HG03469 (cell line): ENCODE measurements around the gene FSD1.
A peak's percentile ranks its signal among the peaks of the same experiment; 100 is the strongest.
"Not testable (repeated sequence)": the region's sequence is repeated elsewhere in the genome, so short reads cannot be mapped to it uniquely, and the experiment has no call there.

ENCODE experiments used
- ATAC-seq: cut with Tn5 transposase; IDR thresholded peaks from one replicate; pipeline ENCODE4 v1.9.1; 2021; ENCODE audit warnings: mild to moderate bottlenecking, moderate library complexity, moderate number of reproducible peaks; ENCODE audit not compliant: unreplicated experiment

The FSD1 gene

DNA sequence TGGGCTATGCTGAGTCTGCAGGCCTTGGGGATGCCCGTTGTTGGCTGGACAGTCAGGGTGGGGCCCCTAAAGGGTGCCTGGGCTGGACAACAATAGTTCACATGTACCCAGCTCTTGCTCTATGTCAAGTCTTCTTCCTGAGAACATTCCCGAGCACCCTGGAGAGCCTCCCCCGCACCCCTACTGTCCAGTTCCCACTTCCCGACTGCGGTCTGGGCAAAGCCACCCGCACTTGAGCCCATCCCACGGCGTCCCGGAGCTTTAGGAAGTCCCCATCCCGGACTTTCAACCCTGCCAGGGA lies 37.9 kb downstream of the FSD1 start:
- ATAC-seq: no peak

DNA sequence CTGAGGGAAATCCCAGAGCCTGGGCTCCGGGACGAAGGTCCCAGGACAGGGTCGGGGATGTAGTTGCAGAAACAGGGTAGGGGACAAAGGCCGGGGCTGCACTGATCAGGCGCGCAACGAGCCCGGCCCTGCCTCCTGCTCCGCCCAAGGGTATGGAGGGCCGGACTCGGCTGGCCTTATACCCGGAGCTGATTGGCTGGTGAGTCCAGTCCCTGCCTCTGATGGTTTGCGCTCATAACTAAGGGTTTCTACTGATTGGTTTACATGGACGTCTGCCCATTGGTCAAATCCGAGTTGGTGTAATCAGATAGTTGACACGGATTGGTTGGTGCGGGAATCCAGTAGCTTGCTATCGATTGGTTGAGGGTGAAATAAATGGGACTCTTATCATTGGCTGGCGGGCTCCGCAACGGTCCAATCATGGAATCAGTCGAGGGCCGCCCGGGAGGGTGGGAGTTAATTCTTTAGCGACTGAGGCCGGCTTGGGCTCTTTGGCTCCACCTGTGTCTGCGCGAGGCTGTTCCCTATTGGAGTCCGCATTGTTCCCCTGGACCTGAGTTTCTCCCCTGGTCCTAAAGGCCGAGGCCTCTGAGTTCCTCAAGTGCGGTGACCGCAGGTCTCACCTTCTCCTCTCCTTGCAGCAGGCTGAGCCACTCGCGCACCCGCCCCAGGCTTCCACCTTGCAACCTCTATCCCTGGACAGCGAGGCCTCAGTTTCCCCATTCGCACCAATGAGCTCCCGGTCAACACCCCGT lies 38.4 kb downstream of the FSD1 start:
- peak; percentile 70 for ATAC-seq

DNA sequence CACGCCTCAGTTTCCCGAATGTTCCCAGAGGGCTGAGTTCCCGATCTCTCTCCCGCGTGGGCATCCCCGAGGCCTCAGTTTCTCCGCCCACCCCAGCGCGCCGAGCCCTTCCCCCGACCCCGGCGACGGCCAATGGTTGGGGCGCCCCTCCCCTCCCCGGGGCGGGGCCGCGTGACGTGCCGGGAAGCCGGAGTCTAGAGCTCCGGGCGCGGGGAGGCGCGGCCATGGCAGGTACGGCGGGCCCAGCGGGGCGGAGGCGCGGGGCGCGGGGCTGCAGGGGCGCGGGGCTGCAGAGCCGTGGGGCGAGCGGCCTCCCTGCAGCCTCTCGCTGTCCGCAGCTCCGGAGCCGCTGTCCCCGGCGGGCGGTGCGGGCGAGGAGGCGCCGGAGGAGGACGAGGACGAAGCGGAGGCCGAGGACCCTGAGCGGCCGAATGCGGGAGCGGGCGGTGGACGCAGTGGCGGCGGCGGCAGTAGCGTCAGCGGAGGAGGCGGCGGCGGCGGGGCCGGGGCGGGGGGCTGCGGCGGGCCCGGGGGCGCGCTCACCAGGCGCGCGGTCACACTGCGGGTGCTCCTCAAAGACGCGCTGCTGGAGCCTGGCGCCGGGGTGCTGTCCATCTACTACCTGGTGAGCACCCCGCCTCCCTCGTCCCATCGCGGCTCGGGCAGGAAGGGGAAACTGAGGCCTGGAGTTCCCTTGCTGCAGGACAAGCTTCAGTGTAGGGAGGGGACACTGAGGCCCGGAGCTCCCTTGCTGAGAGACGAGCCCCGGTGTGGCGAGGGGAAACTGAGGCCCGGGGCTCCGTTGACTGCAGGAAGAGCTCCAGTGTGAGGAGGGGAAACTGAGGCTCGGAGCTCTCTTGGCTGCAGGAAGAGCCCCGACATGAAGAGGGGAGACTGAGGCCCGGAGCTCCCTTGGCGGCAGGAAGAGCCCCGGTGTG lies 39.2 kb downstream of the FSD1 start, which contains the start of gene MPND:
Gene MPND, plus strand, starts transcription at position 193 of the 938 bp plus-strand sequence. Its CDS starts 32 bp downstream, at position 225.
- peak; percentile 34 for ATAC-seq

DNA sequence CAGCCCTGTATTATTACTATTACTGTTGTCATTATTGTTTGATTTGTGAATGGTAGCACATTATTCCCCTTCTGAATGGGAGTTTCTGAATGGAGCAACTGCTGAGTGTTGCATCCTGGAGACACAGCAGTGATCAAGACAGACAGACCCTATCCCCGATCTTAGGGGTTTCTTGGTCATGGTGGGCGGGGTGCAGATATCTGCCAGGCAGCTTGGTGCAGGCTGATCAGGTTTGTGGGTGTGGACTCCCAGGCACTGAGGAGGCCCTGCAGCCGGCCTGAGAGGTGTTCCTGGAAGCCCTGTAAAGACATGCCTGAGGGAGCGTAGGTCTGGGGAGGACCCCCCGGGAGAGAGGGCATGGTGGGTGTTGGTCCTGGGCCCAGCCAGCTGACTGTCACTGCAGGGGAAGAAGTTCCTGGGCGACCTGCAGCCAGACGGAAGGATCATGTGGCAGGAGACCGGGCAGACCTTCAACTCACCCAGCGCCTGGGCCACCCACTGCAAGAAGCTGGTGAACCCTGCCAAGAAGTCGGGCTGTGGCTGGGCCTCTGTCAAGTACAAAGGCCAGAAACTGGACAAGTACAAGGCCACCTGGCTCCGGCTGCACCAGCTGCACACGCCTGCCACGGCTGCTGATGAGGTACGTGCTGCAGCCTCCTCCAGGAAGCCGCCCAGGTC lies 41.1 kb downstream of the FSD1 start:
- no peak for ATAC-seq

DNA sequence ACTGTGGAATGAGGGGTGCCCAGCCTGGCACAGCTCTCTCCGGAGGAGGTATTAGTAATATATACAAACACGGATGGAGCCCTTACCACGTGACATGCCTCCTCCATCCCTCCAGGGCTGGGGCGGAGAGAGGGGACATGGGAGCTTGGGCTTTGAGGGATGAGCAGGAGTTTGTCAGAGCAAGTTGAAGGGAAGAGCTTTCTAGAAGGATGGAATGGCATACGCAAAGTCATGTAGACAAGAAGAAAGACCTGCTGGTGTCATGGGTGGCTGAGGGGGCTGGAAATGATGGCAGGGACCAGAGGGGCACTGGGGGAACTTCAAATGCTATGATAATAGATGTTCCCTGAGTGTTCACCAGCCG lies 41.6 kb downstream of the FSD1 start:
- no peak for ATAC-seq

DNA sequence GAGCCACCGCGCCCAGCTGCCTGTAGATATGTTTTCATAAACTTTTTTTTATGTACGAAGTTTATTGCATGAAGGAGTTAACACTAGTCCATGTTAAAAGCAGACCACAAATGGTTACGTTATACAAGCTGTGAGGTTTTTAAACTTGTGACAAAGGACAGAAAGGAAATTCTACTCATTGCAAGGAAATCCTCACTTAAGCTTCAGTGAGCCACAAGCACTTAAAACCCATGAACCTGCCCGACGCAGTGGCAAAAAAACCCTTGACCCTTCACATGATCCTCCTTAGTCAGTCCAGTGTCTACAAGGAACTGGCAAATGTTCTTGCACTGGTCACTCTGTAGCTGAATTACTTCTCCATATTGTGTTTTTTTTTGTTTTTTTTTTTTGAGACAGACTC lies 43.1 kb downstream of the FSD1 start:
- no peak for ATAC-seq

DNA sequence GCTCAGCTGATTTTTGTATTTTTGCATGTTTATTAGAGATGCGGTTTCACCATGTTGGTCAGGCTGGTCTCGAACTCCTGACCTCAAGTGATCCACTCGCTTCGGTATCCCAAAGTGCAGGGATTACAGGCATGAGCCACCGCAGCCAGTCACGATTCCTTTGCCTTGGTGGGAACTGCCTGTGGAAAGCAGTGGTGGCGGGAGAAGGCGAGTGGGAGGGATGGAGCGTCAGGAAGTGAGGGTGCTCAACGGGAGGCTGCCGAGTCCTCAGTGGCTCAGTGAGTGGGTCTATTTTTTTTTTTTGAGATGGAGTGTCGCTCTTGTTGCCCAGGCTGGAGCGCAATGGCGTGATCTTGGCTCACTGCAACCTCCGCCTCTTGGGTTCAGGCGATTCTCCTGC lies 44.8 kb downstream of the FSD1 start:
- ATAC-seq: not testable (repeated sequence)

DNA sequence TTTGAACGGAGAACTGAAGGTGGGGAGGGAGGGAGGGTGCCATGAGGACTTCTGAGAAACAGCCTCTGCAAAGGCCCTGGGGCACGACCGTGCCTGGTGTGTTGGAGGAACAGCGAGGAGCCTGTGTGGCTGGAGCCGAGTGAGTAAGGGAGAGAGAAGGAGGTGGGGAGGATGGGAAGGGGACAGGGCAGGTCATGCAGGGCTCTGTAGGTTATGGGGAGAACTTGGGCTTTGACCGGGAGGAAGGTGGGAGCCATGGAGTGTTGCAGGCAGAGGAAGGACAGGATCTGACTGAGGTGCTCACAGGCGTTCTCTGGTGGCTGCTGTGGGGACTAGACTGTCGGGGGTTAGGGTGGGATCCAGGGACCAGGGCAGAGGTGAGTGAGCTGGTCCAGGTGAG lies 45.7 kb downstream of the FSD1 start:
- ATAC-seq: no peak

DNA sequence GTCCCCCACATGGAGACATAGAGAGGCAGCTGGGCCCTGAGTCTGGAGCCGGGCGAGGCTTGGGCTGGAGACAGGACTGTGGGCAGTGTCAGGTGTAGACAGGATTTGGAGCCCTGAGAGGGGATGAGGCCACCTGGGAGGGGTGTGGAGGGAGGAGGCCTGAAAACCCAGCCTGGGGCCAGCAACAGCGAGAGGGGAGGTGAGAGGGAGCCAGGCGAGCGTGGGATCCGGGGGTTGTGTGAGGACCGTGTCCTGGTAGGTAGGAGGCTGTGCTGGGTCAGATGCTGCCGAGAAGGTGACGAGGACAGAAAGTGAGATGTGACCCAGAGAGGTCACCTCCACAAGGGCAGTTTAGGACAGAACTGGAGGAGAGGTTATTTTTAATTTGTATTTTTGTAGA lies 46.3 kb downstream of the FSD1 start:
- ATAC-seq: no peak

DNA sequence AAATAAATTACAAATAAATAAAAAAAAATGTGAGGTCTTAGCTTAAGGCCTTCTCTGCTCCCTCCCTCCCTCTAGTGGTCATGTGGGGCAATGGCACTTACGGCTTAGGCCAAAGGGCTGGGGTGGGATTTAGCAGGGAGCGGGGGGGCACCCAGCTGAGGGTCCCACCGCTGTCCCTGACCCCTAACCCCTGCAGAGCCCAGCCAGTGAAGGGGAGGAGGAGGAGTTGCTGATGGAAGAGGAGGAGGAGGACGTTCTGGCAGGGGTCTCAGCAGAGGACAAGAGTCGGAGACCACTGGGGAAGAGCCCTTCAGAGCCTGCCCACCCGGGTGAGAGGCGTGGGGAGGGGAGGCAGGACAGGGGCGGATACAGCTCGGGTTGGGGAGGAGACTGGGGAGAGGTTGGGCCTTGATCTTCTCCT lies 48.3 kb downstream of the FSD1 start:
- ATAC-seq: no peak

DNA sequence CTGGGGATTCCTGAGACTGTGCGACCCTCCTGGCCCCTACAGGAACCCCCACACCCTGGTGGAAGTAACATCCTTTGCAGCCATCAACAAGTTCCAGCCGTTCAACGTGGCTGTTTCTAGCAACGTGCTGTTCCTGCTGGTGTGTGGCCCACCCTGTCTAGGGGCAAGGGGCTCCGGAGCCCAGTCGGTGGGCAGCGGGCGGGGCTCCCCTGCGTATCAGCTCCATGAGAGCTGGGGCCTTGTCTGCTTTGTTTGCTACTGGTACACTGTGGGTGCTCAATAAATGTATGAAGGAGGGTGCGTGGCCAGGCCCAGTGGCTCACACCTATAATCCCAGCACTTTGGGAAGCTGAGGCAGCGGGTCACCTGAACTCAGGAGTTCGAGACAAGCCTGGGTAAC lies 49.9 kb downstream of the FSD1 start:
- ATAC-seq: no peak

DNA sequence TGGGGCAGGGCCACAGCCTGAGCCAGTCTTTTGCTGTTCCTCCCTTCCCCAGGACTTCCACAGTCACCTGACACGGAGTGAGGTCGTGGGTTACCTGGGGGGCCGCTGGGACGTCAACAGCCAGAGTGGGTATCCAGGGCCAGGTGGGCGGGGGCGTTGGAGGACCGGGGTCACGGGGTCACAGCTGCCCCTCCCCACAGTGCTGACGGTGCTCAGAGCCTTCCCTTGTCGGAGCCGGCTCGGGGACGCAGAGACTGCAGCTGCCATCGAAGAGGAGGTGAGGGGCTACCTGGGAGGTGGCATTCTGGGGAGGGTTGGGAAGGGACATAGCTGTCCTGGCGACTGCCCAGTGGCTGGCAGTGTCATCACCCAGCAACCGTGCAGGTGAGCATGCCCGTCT lies 50.5 kb downstream of the FSD1 start:
- ATAC-seq: no peak

DNA sequence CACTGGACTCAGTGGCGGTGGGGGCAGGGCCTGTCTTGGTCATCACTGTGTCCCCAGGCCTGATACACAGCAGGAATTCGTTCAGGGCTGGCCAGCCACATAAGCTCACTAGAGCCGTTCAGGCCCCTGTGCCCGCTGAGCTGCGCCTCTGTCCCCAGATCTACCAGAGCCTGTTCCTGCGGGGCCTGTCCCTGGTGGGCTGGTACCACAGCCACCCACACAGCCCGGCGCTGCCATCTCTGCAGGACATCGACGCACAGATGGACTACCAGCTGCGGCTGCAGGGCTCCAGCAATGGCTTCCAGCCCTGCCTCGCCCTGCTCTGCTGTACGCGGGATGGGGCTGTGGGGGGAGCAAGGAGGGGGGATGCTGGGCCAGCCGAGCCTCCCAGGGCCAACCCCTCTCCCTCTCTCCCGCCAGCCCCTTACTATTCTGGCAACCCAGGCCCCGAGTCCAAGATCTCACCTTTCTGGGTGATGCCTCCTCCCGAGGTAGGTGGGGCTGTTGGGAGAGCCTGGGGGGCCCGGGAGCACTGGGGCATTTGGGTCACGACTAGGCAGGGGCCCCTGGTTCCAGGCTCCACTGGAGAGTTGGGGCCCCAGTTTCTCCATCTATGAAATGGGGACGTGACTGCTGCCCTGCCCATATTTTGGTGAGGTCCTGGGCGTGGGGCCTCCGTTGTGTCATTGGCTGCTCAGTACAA lies 52.8 kb downstream of the FSD1 start:
- ATAC-seq: no peak

DNA sequence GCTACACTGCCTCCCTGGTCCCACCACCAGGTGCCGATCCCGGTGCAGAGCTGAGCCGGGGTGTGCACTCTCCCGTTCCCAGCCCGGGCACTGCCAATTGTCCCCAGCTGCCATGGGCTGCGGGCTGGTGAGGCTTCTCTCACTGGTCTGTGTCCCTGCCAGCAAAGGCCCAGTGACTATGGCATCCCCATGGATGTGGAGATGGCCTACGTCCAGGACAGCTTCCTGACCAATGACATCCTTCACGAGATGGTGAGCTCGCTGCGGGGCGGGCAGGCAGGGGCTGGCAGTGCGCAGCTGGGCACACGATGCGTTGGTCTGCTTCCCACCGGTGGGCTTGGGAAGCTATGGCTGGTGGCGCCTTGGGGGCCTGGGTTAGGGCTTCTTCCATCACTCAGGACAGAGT lies 53.5 kb downstream of the FSD1 start:
- ATAC-seq: no peak

DNA sequence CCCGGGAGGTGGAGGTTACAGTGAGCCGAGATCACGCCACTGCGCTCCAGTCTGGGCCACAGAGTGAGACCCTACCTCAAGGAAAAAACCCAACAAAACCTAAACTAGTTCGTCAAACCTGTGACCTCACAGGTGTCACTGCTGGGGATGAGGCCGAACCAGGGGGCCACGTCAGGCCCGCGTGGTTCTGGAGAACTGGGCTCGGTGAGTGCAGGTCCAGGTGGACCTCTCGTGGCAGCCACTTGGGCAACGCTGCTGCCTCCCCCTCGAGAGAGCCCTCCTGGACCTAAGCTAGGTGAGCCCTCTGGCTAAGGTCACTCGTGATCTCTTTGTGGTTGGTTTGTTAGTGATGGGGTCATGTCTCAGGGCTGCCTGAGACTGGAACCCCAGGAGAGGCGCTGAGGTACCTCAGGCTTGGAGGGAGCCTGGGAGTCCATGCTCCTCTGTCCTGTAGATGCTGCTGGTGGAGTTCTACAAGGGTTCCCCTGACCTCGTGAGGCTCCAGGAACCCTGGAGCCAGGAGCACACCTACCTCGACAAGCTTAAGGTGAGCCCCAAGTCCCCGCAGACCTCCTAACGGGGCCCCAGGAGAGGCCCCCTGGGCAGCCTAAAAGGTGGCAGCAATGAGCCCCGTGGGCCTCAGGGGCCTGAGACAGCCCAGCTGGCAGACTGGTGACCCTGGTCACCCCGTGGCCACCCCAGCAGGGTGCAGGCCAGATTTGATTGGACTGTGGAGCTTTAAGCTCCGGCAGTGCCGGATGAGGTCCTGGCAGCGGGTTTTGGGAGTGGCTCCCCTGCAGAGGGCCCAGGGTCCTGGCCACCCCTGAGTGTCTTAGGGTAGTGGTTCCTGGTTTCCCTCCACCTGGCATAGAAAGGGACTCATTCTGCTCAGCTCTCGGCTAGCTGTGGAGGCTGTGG lies 54.6 kb downstream of the FSD1 start:
- no peak for ATAC-seq

DNA sequence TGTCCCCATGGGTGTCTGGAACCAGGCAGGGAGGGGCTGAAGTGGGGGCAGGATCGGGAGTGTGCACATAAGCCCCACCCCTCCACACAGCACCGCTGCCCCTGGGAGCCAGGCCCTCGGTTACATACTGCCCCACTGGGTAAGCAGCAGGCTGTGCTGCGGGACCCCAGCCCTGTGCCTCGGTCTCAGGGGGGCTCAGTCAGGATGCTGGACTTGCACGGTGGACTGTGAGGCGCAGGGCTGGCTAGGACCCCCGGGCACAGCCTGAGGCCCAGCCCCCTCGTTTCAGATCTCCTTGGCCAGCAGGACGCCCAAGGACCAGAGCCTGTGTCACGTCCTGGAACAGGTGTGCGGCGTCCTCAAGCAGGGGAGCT lies 55.2 kb downstream of the FSD1 start:
- ATAC-seq: no peak

DNA sequence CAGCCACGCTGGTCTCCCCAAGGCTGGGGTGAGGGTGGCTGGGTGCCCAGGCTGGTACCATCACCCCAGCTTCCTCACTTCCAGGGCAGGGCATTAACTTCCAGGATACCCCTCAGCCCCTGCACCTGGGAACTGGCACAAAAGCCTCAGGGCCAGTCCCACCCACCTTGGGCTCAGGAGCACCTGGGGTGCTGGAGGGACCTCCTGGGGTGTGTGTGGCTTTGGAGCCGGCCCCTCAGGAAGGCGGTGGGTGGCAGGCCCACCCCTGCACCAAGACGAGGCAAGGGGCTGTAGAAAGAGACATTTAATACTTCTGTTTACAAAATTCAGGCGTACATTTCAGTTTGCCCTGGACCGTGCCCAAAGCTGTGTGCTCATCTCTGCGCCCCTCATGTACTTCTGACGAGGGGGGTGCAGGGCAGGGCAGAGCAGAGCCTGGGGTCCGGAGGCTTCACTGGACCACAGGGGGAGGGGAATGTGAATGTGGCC lies 55.7 kb downstream of the FSD1 start:
- ATAC-seq: no peak

DNA sequence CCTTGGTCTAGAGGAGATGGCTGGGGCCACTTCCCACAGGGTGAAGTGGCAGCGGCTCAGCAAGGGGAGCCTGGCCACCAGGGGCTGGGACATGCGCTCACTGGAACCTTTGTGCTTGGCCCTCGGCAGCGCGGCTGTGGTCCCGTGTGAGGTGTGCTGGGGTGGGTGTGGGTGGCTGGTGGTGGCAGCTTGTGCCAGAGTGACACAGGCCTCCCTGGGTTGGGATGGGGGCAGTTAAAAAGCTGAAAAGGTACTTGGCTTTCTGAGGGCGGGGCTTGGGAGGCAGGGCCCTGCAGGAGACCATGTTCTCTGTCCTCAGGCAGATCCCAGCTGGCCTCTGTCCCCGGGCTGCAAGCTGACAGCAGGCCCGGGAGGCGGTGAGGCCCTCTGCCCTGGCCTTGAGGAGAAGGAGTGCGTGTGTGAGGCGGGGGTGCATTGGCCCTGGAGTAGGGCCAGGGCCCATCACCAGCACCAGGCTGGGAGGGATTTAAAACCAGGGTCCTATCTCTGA lies 56.3 kb downstream of the FSD1 start:
- ATAC-seq: no peak

DNA sequence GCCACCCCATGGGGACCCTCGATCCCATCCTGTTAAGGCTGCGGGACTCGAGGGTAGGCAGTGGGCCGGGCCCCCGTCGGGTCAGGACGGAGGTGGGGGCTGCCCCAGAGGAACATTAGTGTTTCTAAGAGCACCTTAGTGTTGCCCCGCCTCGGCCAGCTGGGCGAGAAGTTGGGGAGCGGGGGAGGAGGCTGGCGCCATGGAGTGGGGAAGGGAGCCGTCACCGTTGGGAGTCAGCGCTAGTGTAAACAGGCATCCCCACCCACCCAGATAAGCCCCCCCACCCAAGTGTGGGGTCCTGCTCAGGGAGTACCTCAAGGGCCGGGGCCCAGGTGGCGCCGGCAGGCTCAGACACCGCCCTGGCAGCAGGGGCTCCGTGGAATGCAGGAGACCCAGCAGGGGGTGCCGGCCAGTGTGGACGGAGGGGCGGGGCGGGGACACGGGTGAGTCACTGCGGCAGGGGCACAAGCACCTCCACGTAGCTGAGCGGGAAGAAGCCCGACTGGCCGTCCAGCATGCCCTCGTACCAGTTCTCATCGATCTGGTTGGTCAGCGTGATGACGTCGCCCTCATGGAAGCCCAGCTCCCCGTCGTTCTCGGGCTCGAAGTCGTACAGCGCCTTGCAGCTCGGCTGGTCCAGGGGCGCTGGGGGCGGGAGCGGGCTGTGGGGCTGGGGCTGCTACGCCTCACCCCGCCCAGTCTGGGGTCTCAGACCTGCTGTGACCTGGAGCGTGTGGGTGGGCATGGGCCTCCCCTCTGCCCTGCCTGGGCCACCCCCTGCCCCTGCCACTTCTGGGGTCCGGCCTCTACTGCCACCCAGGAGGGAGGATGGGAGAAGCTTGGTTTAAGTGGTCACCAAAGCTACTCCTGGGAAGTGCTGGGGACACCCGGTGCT lies 57.0 kb downstream of the FSD1 start:
- no peak for ATAC-seq
